ENCODE measurements around the gene SPAM1. TPM values are rescaled to one million over a fixed set of nuclear protein-coding genes. Genes with fewer than 3 reads are reported as not detected.
"Not testable (repeated sequence)": the region's sequence is repeated elsewhere in the genome, so short reads cannot be mapped to it uniquely, and the experiment has no call there.

Gene SPAM1
- total RNA-seq, 1 donor from 2014 or later = not detected

- TF ChIP-seq CTCF (IDR thresholded peaks at IDR 0.05; ENCODE audit: insufficient read depth, low read length, poor library complexity, severe bottlenecking) = no peak
- DNase-seq (ENCODE audit: low read depth) = no peak
- Histone ChIP-seq H3K4me3 (ENCODE audit: low read depth, low read length) (no peak overlapping the region), H3K27me3 (ENCODE audit: control insufficient read depth, insufficient read depth, low read length) (no peaks in the 10 kb centered on the region), H3K36me3 (ENCODE audit: control insufficient read depth, insufficient read depth, low read length) (no peaks in the 10 kb centered on the region)
Measured at GRCh38 chr7:123888192-123888591, 36.8 kb upstream of the SPAM1 start.

GRCh38 chr7:123894753-123895152 lies 30.3 kb upstream of the SPAM1 start:
- not testable (repeated sequence) for H3K4me3 ChIP-seq (ENCODE audit: low read depth, low read length); H3K36me3 ChIP-seq (ENCODE audit: control insufficient read depth, insufficient read depth, low read length); H3K27me3 ChIP-seq (ENCODE audit: control insufficient read depth, insufficient read depth, low read length); DNase-seq (ENCODE audit: low read depth)

GRCh38 chr7:123901101-123901500 lies 23.9 kb upstream of the SPAM1 start:
- H3K27me3 ChIP-seq (ENCODE audit: control insufficient read depth, insufficient read depth, low read length) = no peaks in the 10 kb centered on the region
- TF ChIP-seq CTCF (IDR thresholded peaks at IDR 0.05; ENCODE audit: insufficient read depth, low read length, poor library complexity, severe bottlenecking) = no peak
- no peak for DNase-seq (ENCODE audit: low read depth)
- H3K36me3 ChIP-seq (ENCODE audit: control insufficient read depth, insufficient read depth, low read length) = no peaks in the 10 kb centered on the region
- H3K4me3 ChIP-seq (ENCODE audit: low read depth, low read length) = no peak overlapping the region

GRCh38 chr7:123905714-123906113 lies 19.3 kb upstream of the SPAM1 start:
- Histone ChIP-seq H3K27me3 (ENCODE audit: control insufficient read depth, insufficient read depth, low read length) (no peaks in the 10 kb centered on the region), H3K4me3 (ENCODE audit: low read depth, low read length) (no peak overlapping the region), H3K36me3 (ENCODE audit: control insufficient read depth, insufficient read depth, low read length) (no peaks in the 10 kb centered on the region)
- no peak for TF ChIP-seq CTCF (IDR thresholded peaks at IDR 0.05; ENCODE audit: insufficient read depth, low read length, poor library complexity, severe bottlenecking)
- DNase-seq (ENCODE audit: low read depth) = no peak

GRCh38 chr7:123916240-123916724 lies 8.8 kb upstream of the SPAM1 start:
- Histone ChIP-seq H3K36me3 (ENCODE audit: control insufficient read depth, insufficient read depth, low read length) (no peaks in the 10 kb centered on the region), H3K27me3 (ENCODE audit: control insufficient read depth, insufficient read depth, low read length) (no peaks in the 10 kb centered on the region), H3K4me3 (ENCODE audit: low read depth, low read length) (no peak overlapping the region)
- peak; percentile 25 for DNase-seq (ENCODE audit: low read depth)
- peak; percentile 50 for TF ChIP-seq CTCF (IDR thresholded peaks at IDR 0.05; ENCODE audit: insufficient read depth, low read length, poor library complexity, severe bottlenecking)

- Histone ChIP-seq H3K4me3 (ENCODE audit: low read depth, low read length) (no peak overlapping the region), H3K27me3 (ENCODE audit: control insufficient read depth, insufficient read depth, low read length) (no peaks in the 10 kb centered on the region), H3K36me3 (ENCODE audit: control insufficient read depth, insufficient read depth, low read length) (no peaks in the 10 kb centered on the region)
- no peak for TF ChIP-seq CTCF (IDR thresholded peaks at IDR 0.05; ENCODE audit: insufficient read depth, low read length, poor library complexity, severe bottlenecking)
- DNase-seq (ENCODE audit: low read depth) = no peak
Measured at GRCh38 chr7:123917878-123918277, 7.2 kb upstream of the SPAM1 start.
